ENCODE measurements around the gene P2RX3. TPM values are rescaled to one million over a fixed set of nuclear protein-coding genes. Genes with fewer than 3 reads are reported as not detected.

The P2RX3 gene
- total and polyA plus RNA-seq, 2 of the 8 experiments (the other 6 are each of a cell fraction or from before 2014, with no cell fraction given), result 0.45 to 0.47 TPM

GRCh38 chr11:57303990-57304579 is 34.1 kb upstream of the P2RX3 start:
- Histone ChIP-seq H3K23me2 (ENCODE audit: low read depth, low read length) (no peaks in the 10 kb centered on the region), H3K4me1 (replicated peaks in 1 of 4; ENCODE audit: control insufficient read depth in 3 of 4, insufficient read depth in 4 of 4, low read length in 3 of 4) (peaks cover 0 to 5% (median under 1%) of the 10 kb centered on the region in 4 experiments; a peak in 5 of 7 replicates), H3K14ac (ENCODE audit: insufficient read length) (no peak overlapping the region), H3K79me2 (ENCODE audit: control insufficient read depth in 1 of 2, insufficient read depth in 2 of 2, low read length in 2 of 2) (peaks cover 0 to 40% of the 10 kb centered on the region in 2 experiments; a peak in 2 of 4 replicates), H3K36me3 (ENCODE audit: control insufficient read depth in 2 of 4, insufficient read depth in 4 of 4, low read length in 3 of 4) (peaks cover 26 to 53% (median 42%) of the 10 kb centered on the region in 4 experiments), H4K20me1 (replicated peaks in 1 of 2; ENCODE audit: control insufficient read depth in 1 of 2, insufficient read depth in 2 of 2, low read length in 2 of 2) (peaks cover 5 to 17% of the 10 kb centered on the region in 2 experiments), H2BK15ac (ENCODE audit: low read length) (no peak overlapping the region), H2BK120ac (replicated peaks; ENCODE audit: low read depth, low read length) (no peak overlapping the region), H3K27me3 (replicated peaks in 1 of 4; ENCODE audit: control insufficient read depth in 3 of 4, extremely low read depth in 1 of 4, insufficient read depth in 3 of 4, low read length in 3 of 4) (no peaks in the 10 kb centered on the region), H3K9me3 (ENCODE audit: insufficient read depth in 2 of 2, low read depth in 1 of 2, low read length in 1 of 2) (peaks cover 5 to 6% of the 10 kb centered on the region in 2 experiments; a peak in 3 of 4 replicates), H3K56ac (replicated peaks; ENCODE audit: insufficient read length, low read depth, low read length) (no peak overlapping the region), H2AFZ (ENCODE audit: low read length) (no peak overlapping the region), H4K91ac (replicated peaks; ENCODE audit: insufficient read length, low read length) (no peak overlapping the region), H3K4me2 (ENCODE audit: insufficient read depth in 1 of 2, low read depth in 2 of 2, low read length in 2 of 2) (no peak overlapping the region), H3K9ac (replicated peaks in 1 of 4; ENCODE audit: extremely low read depth in 1 of 4, low read depth in 3 of 4, low read length in 3 of 4) (no peak overlapping the region), H3K27ac (ENCODE audit: low read depth, low read length) (no peak overlapping the region), H3K4me3 (ENCODE audit: extremely low read depth in 1 of 4, insufficient read depth in 2 of 4, low read depth in 3 of 4, low read length in 4 of 4) (no peak overlapping the region), H2BK5ac (ENCODE audit: low read depth, low read length) (peak overlapping the region; percentile 24; the same call in 1 of the 2 replicates), H3K4ac (replicated peaks; ENCODE audit: insufficient read length, low read depth, low read length) (no peak overlapping the region), H4K8ac (ENCODE audit: extremely low read depth, insufficient read depth, low read length) (peak overlapping the region; percentile 82), H2AK5ac (ENCODE audit: low read depth, low read length) (no peak overlapping the region), H3K23ac (ENCODE audit: insufficient read length) (no peak overlapping the region), H2BK12ac (ENCODE audit: low read depth, low read length) (no peak overlapping the region), H2BK20ac (ENCODE audit: low read length) (no peak overlapping the region), H3K18ac (ENCODE audit: extremely low read depth, low read length) (no peak overlapping the region; the same call in 1 of the 2 replicates), H3K79me1 (ENCODE audit: low read depth, low read length) (peaks cover 19% of the 10 kb centered on the region), H4K5ac (ENCODE audit: insufficient read length, low read depth, low read length) (no peak overlapping the region)
- TF ChIP-seq ZNF274 (IDR thresholded peaks at IDR 0.05; ENCODE audit: borderline replicate concordance, extremely low read depth, low read length) (no peak), SP1 (IDR thresholded peaks at IDR 0.05; ENCODE audit: low read depth, low read length) (no peak), EZH2 (IDR thresholded peaks at IDR 0.05; ENCODE audit: low read depth, low read length, severe bottlenecking) (no peak), TBP (IDR thresholded peaks at IDR 0.05; ENCODE audit: low read depth, low read length) (no peak), YY1 (IDR thresholded peaks at IDR 0.05; ENCODE audit: low read depth, low read length) (no peak), CBX5 (IDR thresholded peaks at IDR 0.05; ENCODE audit: low read depth, low read length) (no peak), POU5F1 (IDR thresholded peaks at IDR 0.05; ENCODE audit: low read depth, low read length) (no peak), TEAD4 (IDR thresholded peaks at IDR 0.05; ENCODE audit: low read depth, low read length) (no peak), RFX5 (IDR thresholded peaks at IDR 0.05; ENCODE audit: borderline replicate concordance, low read depth, low read length) (no peak), EGR1 (IDR thresholded peaks at IDR 0.05; ENCODE audit: borderline replicate concordance, low read depth, low read length) (no peak)
- no peak for DNase-seq (ENCODE audit: low read depth in 1 of 2, low spot score in 2 of 2)
- WGBS, 2 experiments (ENCODE audit: extremely low coverage in 1 of 2, insufficient coverage in 1 of 2, insufficient read length in 1 of 2, insufficient replicate concordance in 2 of 2, low coverage in 1 of 2, low lambda C conversion rate in 2 of 2, missing lambda C conversion rate in 1 of 2), result 91% methylated on average over 8 of the region's 8 CpGs; no CpG with 5 or more reads in 1 of the 2 experiments
- ChIA-PET POLR2A (ENCODE audit: partially characterized antibody) (interaction anchor here (1.0 to 45.7 kb wide), 3 partner anchors 4 to 76 kb away, joined by 3 to 1279 read pairs (median 1279); partner anchors contain the start of genes P2RX3, PRG3, SSRP1 and TNKS1BP1), CTCF (ENCODE audit: partially characterized antibody) (interaction anchor here (0.6 to 2.5 kb wide), 7 partner anchors 8 to 78 kb away, joined by 3 to 13 read pairs (median 5); no protein-coding TSS in a partner anchor)
- FAIRE-seq, result no peak

All from H1 (cell line).